Measurements from ENCODE around the gene ABI3BP. TPM values are rescaled to one million over a fixed set of nuclear protein-coding genes. Genes with fewer than 3 reads are reported as not detected.

The ABI3BP gene
- total RNA-seq, 4 donors from 2014 or later = 18.2 to 77.0 (median 29.4) TPM

DNA sequence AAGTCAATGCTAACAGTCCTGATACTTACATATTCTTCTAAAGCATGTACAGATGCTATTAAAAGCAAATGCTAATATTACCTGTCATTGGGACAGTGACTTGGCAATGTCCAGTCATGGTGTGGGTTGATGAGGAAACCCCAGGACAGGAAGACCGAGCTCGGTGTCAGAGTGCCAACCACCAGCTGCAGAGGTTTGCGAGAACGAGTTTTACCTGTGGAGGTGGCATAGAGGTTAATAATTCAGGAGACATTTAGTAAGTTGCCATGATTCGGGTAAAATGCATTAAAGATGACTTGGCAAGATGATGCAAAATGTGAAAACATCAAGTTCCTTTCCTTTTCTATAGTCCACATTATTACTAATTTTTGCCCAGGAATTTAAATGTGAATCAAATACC is 94.5 kb downstream of the ABI3BP start:
- H3K4me3 ChIP-seq = no peak overlapping the region
- DNase-seq = no peak
- H3K27me3 ChIP-seq = no peaks in the 10 kb centered on the region
- no peaks in the 10 kb centered on the region for H3K36me3 ChIP-seq
- TF ChIP-seq POLR2A (IDR thresholded peaks at IDR 0.05) = no peak
- TF ChIP-seq, protein P1, sequence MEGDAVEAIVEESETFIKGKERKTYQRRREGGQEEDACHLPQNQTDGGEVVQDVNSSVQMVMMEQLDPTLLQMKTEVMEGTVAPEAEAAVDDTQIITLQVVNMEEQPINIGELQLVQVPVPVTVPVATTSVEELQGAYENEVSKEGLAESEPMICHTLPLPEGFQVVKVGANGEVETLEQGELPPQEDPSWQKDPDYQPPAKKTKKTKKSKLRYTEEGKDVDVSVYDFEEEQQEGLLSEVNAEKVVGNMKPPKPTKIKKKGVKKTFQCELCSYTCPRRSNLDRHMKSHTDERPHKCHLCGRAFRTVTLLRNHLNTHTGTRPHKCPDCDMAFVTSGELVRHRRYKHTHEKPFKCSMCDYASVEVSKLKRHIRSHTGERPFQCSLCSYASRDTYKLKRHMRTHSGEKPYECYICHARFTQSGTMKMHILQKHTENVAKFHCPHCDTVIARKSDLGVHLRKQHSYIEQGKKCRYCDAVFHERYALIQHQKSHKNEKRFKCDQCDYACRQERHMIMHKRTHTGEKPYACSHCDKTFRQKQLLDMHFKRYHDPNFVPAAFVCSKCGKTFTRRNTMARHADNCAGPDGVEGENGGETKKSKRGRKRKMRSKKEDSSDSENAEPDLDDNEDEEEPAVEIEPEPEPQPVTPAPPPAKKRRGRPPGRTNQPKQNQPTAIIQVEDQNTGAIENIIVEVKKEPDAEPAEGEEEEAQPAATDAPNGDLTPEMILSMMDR (IDR thresholded peaks at IDR 0.05) = no peak
- no peaks in the 10 kb centered on the region for H3K9me3 ChIP-seq
- no peak overlapping the region for H3K27ac ChIP-seq
- H3K4me1 ChIP-seq = no peaks in the 10 kb centered on the region

DNA sequence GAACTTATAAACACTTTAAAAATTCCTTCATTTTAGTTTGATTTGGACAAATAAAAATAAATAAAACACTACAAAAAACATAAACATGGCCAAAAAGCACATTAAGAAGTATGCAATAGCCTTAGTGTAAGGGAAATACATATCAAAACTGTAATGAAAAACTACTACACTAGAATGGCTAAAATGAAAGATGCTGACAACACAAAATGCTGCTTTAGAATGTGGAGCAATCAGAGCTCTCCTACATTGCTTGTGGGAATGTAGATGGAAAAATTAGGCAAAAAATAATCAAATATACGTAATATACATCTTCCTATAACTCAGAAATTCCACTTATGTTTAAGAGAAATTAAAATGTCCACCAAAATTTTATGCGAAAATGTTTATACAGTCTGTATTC is 96.2 kb downstream of the ABI3BP start:
- H3K4me1 ChIP-seq = no peaks in the 10 kb centered on the region
- DNase-seq = no peak
- TF ChIP-seq, protein P1 (IDR thresholded peaks at IDR 0.05) = no peak
- no peak for TF ChIP-seq POLR2A (IDR thresholded peaks at IDR 0.05)

DNA sequence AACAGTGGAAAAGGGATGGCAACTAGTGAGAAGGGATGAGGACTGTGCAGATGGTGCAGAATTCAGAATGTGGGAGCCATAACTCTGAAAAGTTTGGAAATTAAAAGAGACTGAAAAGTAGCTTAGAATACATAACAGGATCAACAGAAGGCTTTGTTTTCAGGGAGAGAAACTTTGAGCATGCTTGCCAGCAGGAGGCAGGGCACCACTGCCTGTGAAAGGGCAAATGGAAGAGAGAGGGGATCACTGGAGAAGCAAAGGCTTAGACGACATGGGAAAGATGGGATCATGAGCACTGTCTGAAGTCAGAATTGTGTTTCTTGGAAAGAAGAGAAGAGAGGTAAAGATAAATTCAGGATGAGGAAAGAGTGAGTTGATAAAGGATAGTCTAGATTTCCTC is 99.6 kb downstream of the ABI3BP start:
- no peak for DNase-seq
- no peaks in the 10 kb centered on the region for H3K4me1 ChIP-seq
- H3K4me3 ChIP-seq = no peak overlapping the region
- H3K27me3 ChIP-seq = no peaks in the 10 kb centered on the region
- H3K9me3 ChIP-seq = no peaks in the 10 kb centered on the region
- no peak overlapping the region for H3K27ac ChIP-seq
- no peaks in the 10 kb centered on the region for H3K36me3 ChIP-seq
- no peak for TF ChIP-seq POLR2A (IDR thresholded peaks at IDR 0.05)
- TF ChIP-seq, protein P1 (IDR thresholded peaks at IDR 0.05) = peak in 4 of 6 experiments; percentile 19 to 50 (median 47)

More for the DNA sequence above, 96.2 kb downstream of the ABI3BP start:
- H3K36me3 ChIP-seq = no peaks in the 10 kb centered on the region
- H3K27ac ChIP-seq = no peak overlapping the region
- H3K4me3 ChIP-seq = no peak overlapping the region
- no peaks in the 10 kb centered on the region for H3K9me3 ChIP-seq
- H3K27me3 ChIP-seq = no peaks in the 10 kb centered on the region

DNA sequence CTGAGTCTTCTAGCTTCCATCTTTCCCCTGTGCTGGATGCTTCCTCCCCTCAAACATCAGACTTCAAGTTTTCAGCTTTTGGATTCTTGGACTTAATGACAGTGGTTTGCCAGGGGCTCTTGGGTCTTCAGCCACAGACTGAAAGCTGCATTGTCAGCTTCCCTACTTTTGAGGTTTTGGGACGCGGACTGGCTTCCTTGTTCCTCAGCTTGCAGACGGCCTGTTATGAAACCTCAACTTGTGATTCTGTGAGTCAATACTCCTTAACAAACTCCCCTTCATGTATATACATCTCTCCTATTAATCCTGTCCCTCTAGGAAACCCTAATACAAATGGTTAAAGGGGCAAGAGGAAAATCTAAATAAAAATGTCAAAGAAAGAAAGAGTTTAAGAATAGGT is 100.1 kb downstream of the ABI3BP start:
- TF ChIP-seq, protein P1 (IDR thresholded peaks at IDR 0.05) = no peak
- TF ChIP-seq POLR2A (IDR thresholded peaks at IDR 0.05) = no peak
- H3K27ac ChIP-seq = no peak overlapping the region
- H3K4me3 ChIP-seq = no peak overlapping the region
- no peaks in the 10 kb centered on the region for H3K36me3 ChIP-seq
- no peaks in the 10 kb centered on the region for H3K4me1 ChIP-seq
- no peaks in the 10 kb centered on the region for H3K9me3 ChIP-seq
- no peaks in the 10 kb centered on the region for H3K27me3 ChIP-seq
- no peak for DNase-seq

DNA sequence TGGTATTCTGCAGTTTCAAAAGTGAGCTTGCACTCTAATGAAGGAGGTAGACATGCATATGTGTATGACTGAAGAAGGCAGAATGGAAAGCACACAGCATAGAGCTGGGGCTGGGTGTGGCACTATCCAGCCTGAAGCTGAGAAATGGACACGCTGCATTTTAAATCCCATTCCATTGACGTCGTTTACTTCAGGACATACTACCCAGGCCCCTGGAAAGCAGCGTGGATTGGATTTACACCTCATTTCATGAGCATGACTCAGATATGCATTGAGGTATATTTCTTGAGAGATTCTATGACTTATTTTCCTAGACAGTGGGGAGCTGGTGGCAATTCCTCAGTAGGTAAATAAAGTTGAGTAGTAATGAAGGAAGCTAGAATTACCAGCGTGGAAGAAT is 101.4 kb downstream of the ABI3BP start:
- no peak for TF ChIP-seq POLR2A (IDR thresholded peaks at IDR 0.05)
- TF ChIP-seq, protein P1 (IDR thresholded peaks at IDR 0.05) = no peak
- DNase-seq = no peak
- Histone ChIP-seq H3K27me3 (no peaks in the 10 kb centered on the region), H3K27ac (no peak overlapping the region), H3K9me3 (no peaks in the 10 kb centered on the region), H3K4me1 (no peaks in the 10 kb centered on the region), H3K4me3 (no peak overlapping the region), H3K36me3 (no peaks in the 10 kb centered on the region)

DNA sequence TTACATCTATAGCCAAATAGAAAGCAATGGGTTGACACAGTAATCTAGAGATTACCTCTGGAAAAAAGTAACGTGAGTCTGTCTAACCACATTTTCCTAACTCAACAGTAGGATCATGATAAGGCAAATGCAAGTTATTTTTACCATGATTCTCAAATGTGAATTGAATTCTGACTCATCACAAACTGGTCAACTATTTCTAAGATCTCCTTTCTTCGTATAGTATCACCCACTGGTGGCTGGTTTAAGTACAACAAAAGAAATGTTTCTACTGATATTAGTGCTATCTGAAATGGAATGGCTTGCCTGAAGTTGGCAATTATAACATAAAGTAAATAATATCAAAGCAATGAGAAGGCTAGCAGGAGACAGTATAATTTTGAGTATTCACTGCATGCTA is 102.2 kb downstream of the ABI3BP start:
- no peaks in the 10 kb centered on the region for H3K36me3 ChIP-seq
- H3K4me3 ChIP-seq = no peak overlapping the region
- H3K4me1 ChIP-seq = no peaks in the 10 kb centered on the region
- TF ChIP-seq, protein P1 (IDR thresholded peaks at IDR 0.05) = peak in 2 of 6 experiments; percentile 16 to 18
- TF ChIP-seq POLR2A (IDR thresholded peaks at IDR 0.05) = no peak
- no peak for DNase-seq
- no peaks in the 10 kb centered on the region for H3K27me3 ChIP-seq
- no peaks in the 10 kb centered on the region for H3K9me3 ChIP-seq
- H3K27ac ChIP-seq = no peak overlapping the region

All from Peyer's patch (tissue), 4 donors.